C4-2B (cell line): ENCODE measurements around the gene ZNF581.

Experiments
- ZFX ChIP-seq: fragments of 450-650 bp; IDR thresholded peaks from 2 replicates; pipeline ENCODE4 v1.6.1; 2017
- TF ChIP-seq, protein P1 (sequence below): fragments of 450-650 bp; conservative IDR thresholded peaks from 2 replicates; pipeline ENCODE4 v1.5.1; 2017; ENCODE audit warnings: mild to moderate bottlenecking

DNA sequence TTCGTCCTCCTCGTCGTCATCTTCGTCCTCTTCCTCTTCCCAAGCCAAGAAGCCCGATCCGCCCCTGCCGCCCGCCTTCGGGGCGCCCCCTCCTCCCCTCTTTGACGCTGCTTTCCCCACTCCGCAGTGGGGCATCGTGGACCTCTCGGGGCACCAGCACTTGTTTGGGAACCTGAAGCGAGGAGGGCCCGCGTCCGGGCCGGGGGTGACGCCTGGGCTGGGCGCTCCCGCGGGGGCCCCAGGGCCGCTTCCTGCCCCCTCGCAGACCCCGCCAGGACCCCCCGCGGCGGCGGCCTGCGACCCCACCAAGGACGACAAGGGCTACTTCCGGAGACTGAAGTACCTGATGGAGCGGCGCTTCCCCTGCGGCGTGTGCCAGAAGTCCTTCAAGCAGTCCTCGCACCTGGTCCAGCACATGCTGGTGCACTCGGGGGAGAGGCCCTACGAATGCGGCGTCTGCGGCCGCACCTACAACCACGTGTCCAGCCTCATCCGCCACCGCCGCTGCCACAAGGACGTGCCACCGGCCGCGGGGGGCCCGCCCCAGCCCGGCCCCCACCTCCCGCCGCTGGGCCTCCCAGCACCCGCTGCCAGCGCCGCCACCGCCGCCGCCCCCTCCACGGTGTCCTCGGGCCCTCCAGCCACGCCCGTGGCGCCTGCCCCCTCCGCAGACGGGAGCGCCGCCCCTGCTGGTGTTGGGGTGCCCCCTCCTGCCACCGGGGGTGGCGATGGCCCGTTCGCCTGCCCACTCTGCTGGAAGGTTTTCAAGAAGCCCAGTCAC is 29.3 kb upstream of the ZNF581 start:
- TF ChIP-seq, protein P1, sequence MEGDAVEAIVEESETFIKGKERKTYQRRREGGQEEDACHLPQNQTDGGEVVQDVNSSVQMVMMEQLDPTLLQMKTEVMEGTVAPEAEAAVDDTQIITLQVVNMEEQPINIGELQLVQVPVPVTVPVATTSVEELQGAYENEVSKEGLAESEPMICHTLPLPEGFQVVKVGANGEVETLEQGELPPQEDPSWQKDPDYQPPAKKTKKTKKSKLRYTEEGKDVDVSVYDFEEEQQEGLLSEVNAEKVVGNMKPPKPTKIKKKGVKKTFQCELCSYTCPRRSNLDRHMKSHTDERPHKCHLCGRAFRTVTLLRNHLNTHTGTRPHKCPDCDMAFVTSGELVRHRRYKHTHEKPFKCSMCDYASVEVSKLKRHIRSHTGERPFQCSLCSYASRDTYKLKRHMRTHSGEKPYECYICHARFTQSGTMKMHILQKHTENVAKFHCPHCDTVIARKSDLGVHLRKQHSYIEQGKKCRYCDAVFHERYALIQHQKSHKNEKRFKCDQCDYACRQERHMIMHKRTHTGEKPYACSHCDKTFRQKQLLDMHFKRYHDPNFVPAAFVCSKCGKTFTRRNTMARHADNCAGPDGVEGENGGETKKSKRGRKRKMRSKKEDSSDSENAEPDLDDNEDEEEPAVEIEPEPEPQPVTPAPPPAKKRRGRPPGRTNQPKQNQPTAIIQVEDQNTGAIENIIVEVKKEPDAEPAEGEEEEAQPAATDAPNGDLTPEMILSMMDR, result no peak
- no peak for TF ChIP-seq ZFX
